A549 (cell line): ENCODE data around the gene TUB. TPM values are rescaled to one million over a fixed set of nuclear protein-coding genes. Genes with fewer than 3 reads are reported as not detected.

Experiments used
- ATAC-seq, 2 experiments: fragments of 200-7000 bp in 1 of 2; fragments of >200 bp in 1 of 2; cut with Nextera tagmentation in 1 of 2; cut with Tn5 transposase in 1 of 2; 3 replicates each; pipeline versions ENCODE4 v1.8.0 to v1.9.1; 2018 to 2020; ENCODE audit warnings: mild to moderate bottlenecking in 1 of 2, moderate library complexity in 1 of 2
- CTCF ChIA-PET: fragments of 300-600 bp; sonication (Branson Sonifier 250); formaldehyde crosslinking; extraction: SDS; loops from one replicate; lab custom pipeline; 2021; ENCODE audit warnings: antibody characterized with exemption, inconsistent platforms; lab: Yijun Ruan, JAX
- POLR2A ChIA-PET: fragments of 350-600 bp; formaldehyde crosslinking; extraction: SDS; loops from one replicate; lab custom pipeline; 2021; ENCODE audit warnings: antibody characterized with exemption, inconsistent platforms; lab: Yijun Ruan, JAX
- DNase-seq, 2 experiments: peaks; one replicate each; pipeline versions ENCODE4 v3.0.0 to v3.0.0-alpha.2; 2011 to 2016; ENCODE audit warnings: low read depth in 1 of 2, low spot score in 1 of 2
- FAIRE-seq: peaks from 2 replicates; lab custom pipeline; 2011; peaks lifted over from hg19 to GRCh38; lab: Jason Lieb, UNC
- H3K27ac ChIP-seq, 2 experiments: fragments of >200 bp; sonication (Bioruptor Twin); formaldehyde crosslinking; 3 replicates each; pipeline ENCODE4 v1.5.1; 2016 to 2017
- H3K4me1 ChIP-seq: fragments of >200 bp; sonication (Bioruptor Twin); formaldehyde crosslinking; 3 replicates; pipeline ENCODE4 v1.6.1; 2016
- H3K4me2 ChIP-seq: fragments of >200 bp; sonication (Bioruptor Twin); formaldehyde crosslinking; 3 replicates; pipeline ENCODE4 v1.6.1; 2016
- H3K4me3 ChIP-seq: fragments of >200 bp; sonication (Bioruptor Twin); formaldehyde crosslinking; 3 replicates; pipeline ENCODE4 v1.5.1; 2016
- H3K9me3 ChIP-seq: fragments of >200 bp; sonication (Bioruptor Twin); formaldehyde crosslinking; 3 replicates; pipeline ENCODE4 v1.6.1; 2016
- CHD4 ChIP-seq: fragments of 200-600 bp; sonication (generic); IDR thresholded peaks from 2 replicates; pipeline ENCODE4 v1.6.1; 2016; ENCODE audit warnings: antibody characterized with exemption, mild to moderate bottlenecking, borderline replicate concordance
- EHF ChIP-seq: fragments of 250-450 bp; sonication (Bioruptor Pico); IDR thresholded peaks from 2 replicates; pipeline ENCODE4 v1.5.0; 2020; ENCODE audit warnings: mild to moderate bottlenecking
- FOXS1 ChIP-seq: fragments of 250-450 bp; sonication (Bioruptor Pico); IDR thresholded peaks from 2 replicates; pipeline ENCODE4 v1.5.0; 2020; ENCODE audit warnings: mild to moderate bottlenecking, moderate library complexity
- GATA3 ChIP-seq: IDR thresholded peaks from 2 replicates; pipeline ENCODE4 v1.6.1; 2012; ENCODE audit warnings: borderline replicate concordance
- HES2 ChIP-seq: fragments of >200 bp; sonication (Bioruptor Twin); formaldehyde crosslinking; IDR thresholded peaks from 2 replicates; pipeline ENCODE4 v1.6.1; 2016
- JUN ChIP-seq, 2 experiments: fragments of >200 bp; sonication (Bioruptor Twin); formaldehyde crosslinking; IDR thresholded peaks; 2 replicates in 1 of 2; 3 replicates in 1 of 2; pipeline ENCODE4 v1.6.1; 2016 to 2017
- KDM5A ChIP-seq: fragments of 200-600 bp; sonication (generic); IDR thresholded peaks from 2 replicates; pipeline ENCODE4 v1.6.1; 2016; ENCODE audit warnings: antibody characterized with exemption, mild to moderate bottlenecking
- MAZ ChIP-seq: fragments of 150-350 bp; IDR thresholded peaks from 2 replicates; pipeline ENCODE4 v1.6.1; 2014; ENCODE audit warnings: antibody characterized with exemption, low read depth, low read length, borderline replicate concordance
- MYC ChIP-seq: IDR thresholded peaks from 2 replicates; pipeline ENCODE4 v1.6.1; 2012; ENCODE audit warnings: mild to moderate bottlenecking, inconsistent platforms, low read length, improper control_type of control experiment, borderline replicate concordance
- NFE2L2 ChIP-seq: fragments of 150-350 bp; conservative IDR thresholded peaks from 2 replicates; pipeline ENCODE4 v1.6.1; 2014; ENCODE audit warnings: low read length
- PHF8 ChIP-seq: fragments of 200-600 bp; sonication (generic); IDR thresholded peaks from 2 replicates; pipeline ENCODE4 v1.6.1; 2016; ENCODE audit warnings: low read depth, mild to moderate bottlenecking, antibody characterized with exemption, moderate library complexity, borderline replicate concordance
- POLR2AphosphoS2 ChIP-seq: conservative IDR thresholded peaks from 2 replicates; pipeline ENCODE4 v1.6.1; 2012; ENCODE audit warnings: low read length, improper control_type of control experiment, inconsistent platforms
- TP53 ChIP-seq: fragments of 250-450 bp; sonication (Bioruptor Pico); IDR thresholded peaks from 2 replicates; pipeline ENCODE4 v1.5.0; 2021; ENCODE audit warnings: mild to moderate bottlenecking, moderate library complexity
- WGBS: methylation state at CpG from one replicate; pipeline ENCODE4 v1.1.6; 2017; ENCODE audit errors: missing lambda C conversion rate; 5-methylcytosine and 5-hydroxymethylcytosine counted together
- polyA plus RNA-seq, 4 experiments: library from polyadenylated mRNA; depleted of rRNA in 3 of 4; stranded (reverse); fragments of >200 nt; fragmentation: RNase III in 1 of 4; extraction: RNeasy Plus Mini Kit Qiagen cat#74134 plus additional on column Dnase treatment in 1 of 4; gene quantifications; 2 replicates in 3 of 4; 3 replicates in 1 of 4; pipeline ENCODE4 v1.2.3, GENCODE V29; 2011 to 2017
- TF ChIP-seq, protein P1 (sequence below): fragments of >200 bp; sonication (Bioruptor Twin); formaldehyde crosslinking; IDR thresholded peaks from 3 replicates; pipeline ENCODE4 v1.5.1; 2016
- TF ChIP-seq, protein P2 (sequence below): fragments of 250-450 bp; sonication (Bioruptor Pico); IDR thresholded peaks from 2 replicates; pipeline ENCODE4 v1.5.0; 2021; ENCODE audit warnings: mild to moderate bottlenecking, moderate library complexity, borderline replicate concordance
- TF ChIP-seq, protein P3 (sequence below): fragments of 450-650 bp; IDR thresholded peaks from 2 replicates; pipeline ENCODE4 v1.6.1; 2014; ENCODE audit warnings: antibody characterized with exemption
- TF ChIP-seq, protein P4 (sequence below): fragments of 150-350 bp; IDR thresholded peaks from 2 replicates; pipeline ENCODE4 v1.6.1; 2014; ENCODE audit warnings: low read depth, mild to moderate bottlenecking, low read length

TUB gene
- polyA plus RNA-seq, 2 of the 4 experiments (the other 2 are of a cell fraction), result 11.3 to 13.2 TPM

GRCh38 chr11:8034106-8034585 is 46.9 kb upstream of the TUB start:
- H3K9me3 ChIP-seq, result no peaks in the 10 kb centered on the region
- ChIA-PET POLR2A (no interaction called here), CTCF (interaction anchor here (1.1 to 17.4 kb wide), 15 partner anchors 10 to 74 kb away, joined by 3 to 644 read pairs (median 19); partner anchors contain the start of gene TUB)
- H3K4me1 ChIP-seq, result no peaks in the 10 kb centered on the region
- no peak for TF ChIP-seq EHF (CRISPR knock-in tag)
- TF ChIP-seq, protein P1, sequence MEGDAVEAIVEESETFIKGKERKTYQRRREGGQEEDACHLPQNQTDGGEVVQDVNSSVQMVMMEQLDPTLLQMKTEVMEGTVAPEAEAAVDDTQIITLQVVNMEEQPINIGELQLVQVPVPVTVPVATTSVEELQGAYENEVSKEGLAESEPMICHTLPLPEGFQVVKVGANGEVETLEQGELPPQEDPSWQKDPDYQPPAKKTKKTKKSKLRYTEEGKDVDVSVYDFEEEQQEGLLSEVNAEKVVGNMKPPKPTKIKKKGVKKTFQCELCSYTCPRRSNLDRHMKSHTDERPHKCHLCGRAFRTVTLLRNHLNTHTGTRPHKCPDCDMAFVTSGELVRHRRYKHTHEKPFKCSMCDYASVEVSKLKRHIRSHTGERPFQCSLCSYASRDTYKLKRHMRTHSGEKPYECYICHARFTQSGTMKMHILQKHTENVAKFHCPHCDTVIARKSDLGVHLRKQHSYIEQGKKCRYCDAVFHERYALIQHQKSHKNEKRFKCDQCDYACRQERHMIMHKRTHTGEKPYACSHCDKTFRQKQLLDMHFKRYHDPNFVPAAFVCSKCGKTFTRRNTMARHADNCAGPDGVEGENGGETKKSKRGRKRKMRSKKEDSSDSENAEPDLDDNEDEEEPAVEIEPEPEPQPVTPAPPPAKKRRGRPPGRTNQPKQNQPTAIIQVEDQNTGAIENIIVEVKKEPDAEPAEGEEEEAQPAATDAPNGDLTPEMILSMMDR, result no peak
- no peak for TF ChIP-seq JUN (IDR thresholded peaks at IDR 0.05)
- TF ChIP-seq GATA3, result no peak
- TF ChIP-seq POLR2AphosphoS2, result no peak
- TF ChIP-seq FOXS1, result no peak
- TF ChIP-seq, protein P2, sequence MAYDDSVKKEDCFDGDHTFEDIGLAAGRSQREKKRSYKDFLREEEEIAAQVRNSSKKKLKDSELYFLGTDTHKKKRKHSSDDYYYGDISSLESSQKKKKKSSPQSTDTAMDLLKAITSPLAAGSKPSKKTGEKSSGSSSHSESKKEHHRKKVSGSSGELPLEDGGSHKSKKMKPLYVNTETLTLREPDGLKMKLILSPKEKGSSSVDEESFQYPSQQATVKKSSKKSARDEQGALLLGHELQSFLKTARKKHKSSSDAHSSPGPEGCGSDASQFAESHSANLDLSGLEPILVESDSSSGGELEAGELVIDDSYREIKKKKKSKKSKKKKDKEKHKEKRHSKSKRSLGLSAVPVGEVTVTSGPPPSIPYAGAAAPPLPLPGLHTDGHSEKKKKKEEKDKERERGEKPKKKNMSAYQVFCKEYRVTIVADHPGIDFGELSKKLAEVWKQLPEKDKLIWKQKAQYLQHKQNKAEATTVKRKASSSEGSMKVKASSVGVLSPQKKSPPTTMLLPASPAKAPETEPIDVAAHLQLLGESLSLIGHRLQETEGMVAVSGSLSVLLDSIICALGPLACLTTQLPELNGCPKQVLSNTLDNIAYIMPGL, result no peak
- no peak for TF ChIP-seq CHD4
- TF ChIP-seq NFE2L2, result no peak
- no peak for TF ChIP-seq TP53 (CRISPR knock-in tag)
- TF ChIP-seq MYC, result no peak
- TF ChIP-seq, protein P3, sequence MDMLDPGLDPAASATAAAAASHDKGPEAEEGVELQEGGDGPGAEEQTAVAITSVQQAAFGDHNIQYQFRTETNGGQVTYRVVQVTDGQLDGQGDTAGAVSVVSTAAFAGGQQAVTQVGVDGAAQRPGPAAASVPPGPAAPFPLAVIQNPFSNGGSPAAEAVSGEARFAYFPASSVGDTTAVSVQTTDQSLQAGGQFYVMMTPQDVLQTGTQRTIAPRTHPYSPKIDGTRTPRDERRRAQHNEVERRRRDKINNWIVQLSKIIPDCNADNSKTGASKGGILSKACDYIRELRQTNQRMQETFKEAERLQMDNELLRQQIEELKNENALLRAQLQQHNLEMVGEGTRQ, result no peak
- no peak overlapping the region for H3K27ac ChIP-seq
- DNase-seq (no peak), FAIRE-seq (no peak), ATAC-seq (no peak)
- WGBS, result 11% methylated on average over 2 of the region's 3 CpGs
- H3K4me3 ChIP-seq, result no peak overlapping the region
- H3K4me2 ChIP-seq, result no peak overlapping the region

DNA sequence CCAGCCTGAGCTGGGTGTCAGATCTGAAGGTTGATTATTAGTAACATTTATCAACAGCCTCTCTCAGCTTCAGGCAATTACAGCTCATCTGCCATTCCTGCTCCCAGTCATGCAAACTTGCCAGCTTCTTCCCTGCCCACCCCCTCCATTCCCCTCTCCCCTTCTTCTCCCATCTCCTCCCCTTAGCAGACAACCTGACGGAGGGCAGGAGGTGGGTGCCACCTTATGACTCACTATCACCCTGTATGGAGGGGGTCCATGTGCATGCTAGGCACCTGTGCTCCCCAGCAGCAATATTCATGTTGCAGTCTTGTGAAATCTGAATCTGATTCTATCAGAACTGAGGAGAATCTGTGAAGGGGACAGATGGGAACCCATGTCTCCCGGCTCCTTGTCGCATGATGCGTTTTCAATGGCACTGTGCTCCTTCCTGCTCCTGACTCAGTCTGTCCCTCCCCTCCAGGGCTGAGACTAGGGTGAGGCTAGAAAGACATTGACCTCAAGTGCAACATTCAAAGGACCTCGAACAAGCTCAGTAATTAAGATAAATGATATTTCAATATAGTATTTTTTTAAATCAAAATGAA is 46.3 kb upstream of the TUB start:
- Histone ChIP-seq H3K4me3 (no peak overlapping the region), H3K4me1 (no peaks in the 10 kb centered on the region), H3K27ac (no peak overlapping the region), H3K4me2 (no peak overlapping the region), H3K9me3 (no peaks in the 10 kb centered on the region)
- POLR2A ChIA-PET, result no interaction called here
- CTCF ChIA-PET, result interaction anchor here (0.8 to 17.4 kb wide), 12 partner anchors 10 to 73 kb away, joined by 3 to 644 read pairs (median 38); partner anchors contain the start of gene TUB
- 57% methylated on average over 5 of the region's 5 CpGs for WGBS
- ATAC-seq (no peak), DNase-seq (no peak), FAIRE-seq (no peak)
- TF ChIP-seq GATA3 (no peak), PHF8 (no peak), KDM5A (no peak), MAZ (no peak), HES2 (no peak)
- TF ChIP-seq, protein P4, sequence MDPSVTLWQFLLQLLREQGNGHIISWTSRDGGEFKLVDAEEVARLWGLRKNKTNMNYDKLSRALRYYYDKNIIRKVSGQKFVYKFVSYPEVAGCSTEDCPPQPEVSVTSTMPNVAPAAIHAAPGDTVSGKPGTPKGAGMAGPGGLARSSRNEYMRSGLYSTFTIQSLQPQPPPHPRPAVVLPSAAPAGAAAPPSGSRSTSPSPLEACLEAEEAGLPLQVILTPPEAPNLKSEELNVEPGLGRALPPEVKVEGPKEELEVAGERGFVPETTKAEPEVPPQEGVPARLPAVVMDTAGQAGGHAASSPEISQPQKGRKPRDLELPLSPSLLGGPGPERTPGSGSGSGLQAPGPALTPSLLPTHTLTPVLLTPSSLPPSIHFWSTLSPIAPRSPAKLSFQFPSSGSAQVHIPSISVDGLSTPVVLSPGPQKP, result no peak
